ENCODE results near the gene SERINC5. TPM values are rescaled to one million over a fixed set of nuclear protein-coding genes. Genes with fewer than 3 reads are reported as not detected.
"Not testable (repeated sequence)": the region's sequence is repeated elsewhere in the genome, so short reads cannot be mapped to it uniquely, and the experiment has no call there.

Gene SERINC5
- total RNA-seq (2014; rRNA removed; shearing (Covaris generic)) (11.7 and 11.8 TPM in 2 replicates), polyA plus RNA-seq (2016; fragmentation: Nextera tagmentation; extraction: Ambion mirVana) (5.4 TPM in 2 replicates)

GRCh38 chr5:80255811-80256712, at the start of gene SERINC5:
Gene SERINC5, minus strand, starts transcription at chr5:80256048. Its CDS starts 126 bp downstream, at chr5:80255922.
- in situ Hi-C loops (cut with MboI) = no loop called here
- 0 to 1% methylated on average over 72 to 74 of the region's 87 CpGs for WGBS, 2 experiments (ENCODE audit: low coverage in 1 of 2, low lambda C conversion rate in 2 of 2, missing lambda C conversion rate in 2 of 2)
- Histone ChIP-seq H3K4me3 (peak within 1 kb of the TSS; percentile 84), H4K20me1 (ENCODE audit: insufficient read depth) (no peaks in the 10 kb centered on the region), H3K79me2 (ENCODE audit: insufficient read depth) (peaks cover 41% of the 10 kb centered on the region), H3K27me3 (replicated peaks; ENCODE audit: insufficient read depth) (no peaks in the 10 kb centered on the region), H3K4me2 (ENCODE audit: unreplicated experiment) (peak within 1 kb of the TSS; percentile 100), H3K9me2 (ENCODE audit: insufficient read depth) (no peaks in the 10 kb centered on the region), H3K9me3 (ENCODE audit: low read depth) (no peaks in the 10 kb centered on the region), H3K36me3 (ENCODE audit: low read depth) (no peaks in the 10 kb centered on the region), H3K27ac (peak within 1 kb of the TSS; percentile 85), H3K4me1 (ENCODE audit: insufficient read depth) (peaks cover 7% of the 10 kb centered on the region), H2AFZ (peak within 1 kb of the TSS; percentile 92), H3F3A (ENCODE audit: insufficient read depth) (peaks cover 14% of the 10 kb centered on the region; the same call in 1 of the 2 replicates), H3K9ac (peak within 1 kb of the TSS; percentile 89)
- peak; percentile 89 for DNase-seq
- no peak for TF ChIP-seq EZH2 (IDR thresholded peaks at IDR 0.05; ENCODE audit: insufficient read depth, poor library complexity, severe bottlenecking)
- no peak for TF ChIP-seq EZH2phosphoT487 (IDR thresholded peaks at IDR 0.05; ENCODE audit: insufficient read depth, low read depth)

GRCh38 chr5:80302636-80303035, 46.8 kb upstream of the SERINC5 start:
- Histone ChIP-seq H3K9ac (no peak overlapping the region), H3K9me3 (ENCODE audit: low read depth) (no peaks in the 10 kb centered on the region), H2AFZ (no peak overlapping the region), H4K20me1 (ENCODE audit: insufficient read depth) (no peaks in the 10 kb centered on the region), H3F3A (ENCODE audit: insufficient read depth) (no peaks in the 10 kb centered on the region), H3K27ac (no peak overlapping the region), H3K4me2 (ENCODE audit: unreplicated experiment) (no peak overlapping the region), H3K9me2 (ENCODE audit: insufficient read depth) (no peaks in the 10 kb centered on the region), H3K27me3 (replicated peaks; ENCODE audit: insufficient read depth) (peaks cover 2% of the 10 kb centered on the region; the same call in 1 of the 2 replicates), H3K79me2 (ENCODE audit: insufficient read depth) (no peaks in the 10 kb centered on the region), H3K36me3 (ENCODE audit: low read depth) (no peaks in the 10 kb centered on the region), H3K4me3 (no peak overlapping the region), H3K4me1 (ENCODE audit: insufficient read depth) (no peaks in the 10 kb centered on the region)
- DNase-seq = no peak
- no peak for TF ChIP-seq EZH2phosphoT487 (IDR thresholded peaks at IDR 0.05; ENCODE audit: insufficient read depth, low read depth)
- TF ChIP-seq EZH2 (IDR thresholded peaks at IDR 0.05; ENCODE audit: insufficient read depth, poor library complexity, severe bottlenecking) = no peak
- WGBS, 2 experiments (ENCODE audit: low coverage in 1 of 2, low lambda C conversion rate in 2 of 2, missing lambda C conversion rate in 2 of 2) = 73 to 85% methylated on average over 11 of the region's 11 CpGs
- in situ Hi-C loops (cut with MboI) = no loop called here

GRCh38 chr5:80301342-80301741, 45.5 kb upstream of the SERINC5 start:
- H3K9me3 ChIP-seq (ENCODE audit: low read depth); H3K27ac ChIP-seq; H3K79me2 ChIP-seq (ENCODE audit: insufficient read depth); H3F3A ChIP-seq (ENCODE audit: insufficient read depth); H3K4me2 ChIP-seq (ENCODE audit: unreplicated experiment); H3K27me3 ChIP-seq (replicated peaks; ENCODE audit: insufficient read depth); H3K9me2 ChIP-seq (ENCODE audit: insufficient read depth); H4K20me1 ChIP-seq (ENCODE audit: insufficient read depth); H3K4me3 ChIP-seq; DNase-seq; H3K36me3 ChIP-seq (ENCODE audit: low read depth); H3K9ac ChIP-seq; in situ Hi-C loops (cut with MboI); H2AFZ ChIP-seq; H3K4me1 ChIP-seq (ENCODE audit: insufficient read depth): not testable (repeated sequence)
- 90 to 100% methylated on average over 4 to 26 of the region's 34 CpGs for WGBS, 2 experiments (ENCODE audit: low coverage in 1 of 2, low lambda C conversion rate in 2 of 2, missing lambda C conversion rate in 2 of 2)

- 88 to 93% methylated on average over 11 to 19 of the region's 27 CpGs for WGBS, 2 experiments (ENCODE audit: low coverage in 1 of 2, low lambda C conversion rate in 2 of 2, missing lambda C conversion rate in 2 of 2)
- H3K4me3 ChIP-seq; in situ Hi-C loops (cut with MboI): not testable (repeated sequence)
Measured at GRCh38 chr5:80300796-80301195, 44.9 kb upstream of the SERINC5 start.

More at GRCh38 chr5:80300796-80301195, 44.9 kb upstream of the SERINC5 start:
- not testable (repeated sequence) for H3F3A ChIP-seq (ENCODE audit: insufficient read depth); H3K36me3 ChIP-seq (ENCODE audit: low read depth); H3K9ac ChIP-seq; H2AFZ ChIP-seq; DNase-seq; H3K9me2 ChIP-seq (ENCODE audit: insufficient read depth); H4K20me1 ChIP-seq (ENCODE audit: insufficient read depth); H3K4me2 ChIP-seq (ENCODE audit: unreplicated experiment); H3K27me3 ChIP-seq (replicated peaks; ENCODE audit: insufficient read depth); H3K9me3 ChIP-seq (ENCODE audit: low read depth); H3K4me1 ChIP-seq (ENCODE audit: insufficient read depth); H3K27ac ChIP-seq; H3K79me2 ChIP-seq (ENCODE audit: insufficient read depth)
